Endothelial cell of umbilical vein (primary cell): ENCODE data around the gene ICAM3. TPM values are rescaled to one million over a fixed set of nuclear protein-coding genes. Genes with fewer than 3 reads are reported as not detected.

Experiments
- BruUV-seq: library from RNA; stranded (reverse); fragments of 400-500 nt; replicated peaks from 2 replicates; lab custom pipeline; 2021; lab: Mats Ljungman, UMichigan
- CTCF ChIA-PET: fragments of 300-600, 350-600 bp; sonication (Branson Sonifier 250); formaldehyde crosslinking; loops from one replicate; lab custom pipeline; 2021; ENCODE audit warnings: antibody characterized with exemption, inconsistent platforms; lab: Charles Lee
- POLR2A ChIA-PET: fragments of 300-600, 350-600 bp; sonication (Branson Sonifier 250); formaldehyde crosslinking; loops from one replicate; lab custom pipeline; 2021; ENCODE audit warnings: antibody characterized with exemption, inconsistent platforms; lab: Charles Lee
- DNase-seq: peaks from one replicate; pipeline ENCODE4 v3.0.0-alpha.2; 2011; ENCODE audit warnings: low read depth, low spot score
- FAIRE-seq: peaks from 2 replicates; lab custom pipeline; 2011; peaks lifted over from hg19 to GRCh38; lab: Jason Lieb, UNC
- H2AFZ ChIP-seq: 2 replicates; pipeline ENCODE4 v1.6.0; 2012; ENCODE audit warnings: low read depth, low read length, control low read depth, inconsistent platforms
- H3K27ac ChIP-seq: 2 replicates; pipeline ENCODE4 v1.5.1; 2011; ENCODE audit warnings: low read depth, mild to moderate bottlenecking, control low read depth, low read length, moderate library complexity; ENCODE audit not compliant: insufficient read depth
- H3K27me3 ChIP-seq, 2 experiments: 2 replicates each; pipeline versions ENCODE4 v1.6.0 to v1.6.1; 2011; ENCODE audit warnings: low read length in 2 of 2, mixed read lengths in 1 of 2; ENCODE audit not compliant: control insufficient read depth in 2 of 2, insufficient read depth in 2 of 2
- H3K36me3 ChIP-seq, 2 experiments: 2 replicates in 1 of 2; 3 replicates in 1 of 2; pipeline ENCODE4 v1.5.1; 2011; ENCODE audit warnings: low read length in 2 of 2, mild to moderate bottlenecking in 1 of 2, moderate library complexity in 1 of 2; ENCODE audit not compliant: control insufficient read depth in 2 of 2, insufficient read depth in 2 of 2; ENCODE audit errors: extremely low read depth in 1 of 2
- H3K4me1 ChIP-seq: 3 replicates; pipeline ENCODE4 v1.5.1; 2011; ENCODE audit warnings: mild to moderate bottlenecking, low read length; ENCODE audit not compliant: control insufficient read depth, insufficient read depth; ENCODE audit errors: extremely low read depth
- H3K4me2 ChIP-seq: 2 replicates; pipeline ENCODE4 v1.6.1; 2011; ENCODE audit warnings: low read length, control low read depth, mixed read lengths; ENCODE audit not compliant: insufficient read depth
- H3K4me3 ChIP-seq, 3 experiments: fragments of 200-600 bp in 1 of 3; sonication (generic), shearing (Covaris generic) in 1 of 3; replicated peaks in 1 of 3; 2 replicates each; pipeline ENCODE4 v1.5.1; 2011 to 2016; ENCODE audit warnings: control low read depth in 3 of 3, low read length in 3 of 3, mild to moderate bottlenecking in 2 of 3, inconsistent platforms in 1 of 3, low read depth in 1 of 3, moderate library complexity in 1 of 3; ENCODE audit not compliant: insufficient read depth in 1 of 3
- H3K79me2 ChIP-seq: 2 replicates; pipeline ENCODE4 v1.6.0; 2012; ENCODE audit warnings: low read length, inconsistent platforms; ENCODE audit not compliant: control insufficient read depth, insufficient read depth
- H3K9ac ChIP-seq: replicated peaks from 2 replicates; pipeline ENCODE3; 2011; ENCODE audit warnings: low read length, control low read depth; ENCODE audit not compliant: insufficient read depth; ENCODE audit errors: extremely low read depth
- H3K9me1 ChIP-seq: replicated peaks from 3 replicates; pipeline ENCODE4 v1.6.0; 2011; ENCODE audit warnings: mild to moderate bottlenecking, low read length; ENCODE audit not compliant: control insufficient read depth, insufficient read depth; ENCODE audit errors: extremely low read depth
- H3K9me3 ChIP-seq: replicated peaks from 2 replicates; pipeline ENCODE4 v1.5.1; 2012; ENCODE audit warnings: low read length, inconsistent platforms; ENCODE audit not compliant: control insufficient read depth, insufficient read depth
- H4K20me1 ChIP-seq: replicated peaks from 2 replicates; pipeline ENCODE3; 2011; ENCODE audit warnings: mild to moderate bottlenecking, low read length; ENCODE audit not compliant: control insufficient read depth, insufficient read depth; ENCODE audit errors: extremely low read depth
- EZH2 ChIP-seq: IDR thresholded peaks from 2 replicates; pipeline ENCODE4 v1.6.1; 2012; ENCODE audit warnings: borderline replicate concordance, low read depth, mild to moderate bottlenecking, moderate library complexity, low read length, inconsistent platforms; ENCODE audit not compliant: severe bottlenecking
- FOS ChIP-seq: IDR thresholded peaks from 2 replicates; pipeline ENCODE4 v1.6.1; 2011; ENCODE audit warnings: mild to moderate bottlenecking, low read length, moderate library complexity, borderline replicate concordance; ENCODE audit not compliant: insufficient read depth
- GATA2 ChIP-seq: IDR thresholded peaks from 2 replicates; pipeline ENCODE4 v1.7.0; 2011; ENCODE audit warnings: low read depth, mild to moderate bottlenecking, moderate library complexity, mixed read lengths, low read length; ENCODE audit not compliant: insufficient read length, insufficient read depth
- JUN ChIP-seq: IDR thresholded peaks from 2 replicates; pipeline ENCODE4 v1.6.1; 2011; ENCODE audit warnings: borderline replicate concordance, low read depth; ENCODE audit not compliant: insufficient read length, insufficient read depth
- MYC ChIP-seq: IDR thresholded peaks from one replicate; pipeline ENCODE4 v1.6.1; 2011; ENCODE audit warnings: mild to moderate bottlenecking, low read depth, low read length
- POLR2A ChIP-seq: IDR thresholded peaks from 2 replicates; pipeline ENCODE4 v1.6.1; 2012; ENCODE audit warnings: low read depth, mild to moderate bottlenecking, control low read depth, low read length
- POLR2AphosphoS5 ChIP-seq: IDR thresholded peaks from 2 replicates; pipeline ENCODE4 v1.6.1; 2012; ENCODE audit warnings: low read depth, mild to moderate bottlenecking, control low read depth, low read length, moderate library complexity; ENCODE audit not compliant: insufficient read depth
- dilution Hi-C: fragments of 300-500 bp; cut with MboI; formaldehyde crosslinking; loops from one replicate; pipeline ENCODE4 v1.15.0; 2019; ENCODE audit warnings: low sequenced_read_pairs; ENCODE audit not compliant: extremely low pct_ligation_motif_present
- intact Hi-C: fragments of 100-400 bp; cut with micrococcal nuclease; formaldehyde crosslinking; loops from one replicate; pipeline ENCODE4 v1.10.0; 2022
- polyA plus RNA-seq, 4 experiments: library from polyadenylated mRNA; depleted of rRNA in 3 of 4; stranded (reverse) in 3 of 4; unstranded in 1 of 4; fragments of >200 nt; gene quantifications; 2 replicates each; pipeline versions ENCODE4 v1.2.1 to v1.2.3, GENCODE V29; 2011 to 2012; ENCODE audit warnings: missing spikeins in 1 of 4
- total RNA-seq: library from RNA; stranded (reverse); gene quantifications from 2 replicates; pipeline ENCODE4 v1.2.3, GENCODE V29; 2021
- TF ChIP-seq, protein P1 (sequence below), 2 donors: IDR thresholded peaks; 1 replicate in 1 of 2; 2 replicates in 1 of 2; pipeline ENCODE4 v1.5.1; 2011; ENCODE audit warnings: low read length in 2 of 2, mild to moderate bottlenecking in 2 of 2, moderate library complexity in 2 of 2, control low read depth in 1 of 2, inconsistent platforms in 1 of 2, low read depth in 1 of 2; ENCODE audit not compliant: insufficient read depth in 1 of 2; ENCODE audit errors: extremely low read depth in 1 of 2
- TF ChIP-seq, protein P2 (sequence below): IDR thresholded peaks from 2 replicates; pipeline ENCODE4 v1.6.1; 2011; ENCODE audit not compliant: insufficient read depth, insufficient read length

Gene ICAM3
- total and polyA plus RNA-seq, 2 donors (not counting 3 experiments of a cell fraction or from before 2014, with no cell fraction given), result 6.7 to 11.6 TPM

GRCh38 chr19:10299545-10300458 is 39.6 kb downstream of the ICAM3 start:
- TF ChIP-seq MYC (no peak), EZH2 (no peak), POLR2A (no peak), GATA2 (no peak), FOS (no peak), POLR2AphosphoS5 (no peak), JUN (no peak)
- TF ChIP-seq, protein P1, sequence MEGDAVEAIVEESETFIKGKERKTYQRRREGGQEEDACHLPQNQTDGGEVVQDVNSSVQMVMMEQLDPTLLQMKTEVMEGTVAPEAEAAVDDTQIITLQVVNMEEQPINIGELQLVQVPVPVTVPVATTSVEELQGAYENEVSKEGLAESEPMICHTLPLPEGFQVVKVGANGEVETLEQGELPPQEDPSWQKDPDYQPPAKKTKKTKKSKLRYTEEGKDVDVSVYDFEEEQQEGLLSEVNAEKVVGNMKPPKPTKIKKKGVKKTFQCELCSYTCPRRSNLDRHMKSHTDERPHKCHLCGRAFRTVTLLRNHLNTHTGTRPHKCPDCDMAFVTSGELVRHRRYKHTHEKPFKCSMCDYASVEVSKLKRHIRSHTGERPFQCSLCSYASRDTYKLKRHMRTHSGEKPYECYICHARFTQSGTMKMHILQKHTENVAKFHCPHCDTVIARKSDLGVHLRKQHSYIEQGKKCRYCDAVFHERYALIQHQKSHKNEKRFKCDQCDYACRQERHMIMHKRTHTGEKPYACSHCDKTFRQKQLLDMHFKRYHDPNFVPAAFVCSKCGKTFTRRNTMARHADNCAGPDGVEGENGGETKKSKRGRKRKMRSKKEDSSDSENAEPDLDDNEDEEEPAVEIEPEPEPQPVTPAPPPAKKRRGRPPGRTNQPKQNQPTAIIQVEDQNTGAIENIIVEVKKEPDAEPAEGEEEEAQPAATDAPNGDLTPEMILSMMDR (IDR thresholded peaks at IDR 0.05; ENCODE audit: extremely low read depth in 1 of 2, insufficient read depth in 1 of 2, low read depth in 1 of 2, low read length in 2 of 2), result no peak
- TF ChIP-seq, protein P2, sequence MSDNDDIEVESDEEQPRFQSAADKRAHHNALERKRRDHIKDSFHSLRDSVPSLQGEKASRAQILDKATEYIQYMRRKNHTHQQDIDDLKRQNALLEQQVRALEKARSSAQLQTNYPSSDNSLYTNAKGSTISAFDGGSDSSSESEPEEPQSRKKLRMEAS, result no peak
- BruUV-seq, result no TSS peak
- no peak for DNase-seq
- peak overlapping the region; percentile 28 for H2AFZ ChIP-seq
- H3K9me3 ChIP-seq, result no peaks in the 10 kb centered on the region
- no peaks in the 10 kb centered on the region for H4K20me1 ChIP-seq
- H3K79me2 ChIP-seq, result no peaks in the 10 kb centered on the region
- no peak overlapping the region for H3K9ac ChIP-seq
- FAIRE-seq, result no peak
- ChIA-PET POLR2A (interaction anchor here (0.6 to 1.2 kb wide), 2 partner anchors 10 to 29 kb away, joined by 3 to 4 read pairs; partner anchors contain the start of gene ICAM1), CTCF (interaction anchor here (0.6 to 1.6 kb wide), 3 partner anchors 41 to 208 kb away, joined by 3 read pairs; no protein-coding TSS in a partner anchor)
- no peaks in the 10 kb centered on the region for H3K9me1 ChIP-seq
- dilution Hi-C loops, result no loop called here
- intact Hi-C loops, result no loop called here
- no peak overlapping the region for H3K4me2 ChIP-seq
- H3K4me3 ChIP-seq, result no peak overlapping the region
- peaks cover 3% of the 10 kb centered on the region for H3K4me1 ChIP-seq
- H3K36me3 ChIP-seq, result no peaks in the 10 kb centered on the region
- H3K27me3 ChIP-seq, result peaks cover 12 to 15% of the 10 kb centered on the region in 2 experiments
- no peak overlapping the region for H3K27ac ChIP-seq
